Left renal cortex interstitium (tissue), 4 donors: ENCODE measurements around the gene ADTRP. TPM values are rescaled to one million over a fixed set of nuclear protein-coding genes. Genes with fewer than 3 reads are reported as not detected.

Source experiments
- DNase-seq, 4 donors: peaks; one replicate each; pipeline ENCODE4 v3.0.0-alpha.2; 2013; ENCODE audit warnings: low read depth in 4 of 4, low spot score in 2 of 4, missing footprints in 1 of 4
- polyA plus RNA-seq, 4 donors: library from polyadenylated mRNA; unstranded; fragments of 120-200 nt; gene quantifications; one replicate each; pipeline ENCODE4 v1.2.1, GENCODE V29; 2013; ENCODE audit not compliant: insufficient read length in 4 of 4

ADTRP gene
- polyA plus RNA-seq, 4 donors = 2.1 to 2.3 (median 2.2) TPM

- no peak for DNase-seq
Observed at GRCh38 chr6:11731423-11731822, 47.2 kb downstream of the ADTRP start.

- no peak for DNase-seq
Observed at GRCh38 chr6:11730641-11731040, 48.0 kb downstream of the ADTRP start.

- no peak for DNase-seq
Observed at GRCh38 chr6:11729076-11729475, 49.5 kb downstream of the ADTRP start.

- no peak for DNase-seq
Observed at GRCh38 chr6:11727998-11728961, 50.3 kb downstream of the ADTRP start.

- no peak for DNase-seq
Observed at GRCh38 chr6:11727346-11727997, 51.1 kb downstream of the ADTRP start.

- DNase-seq = no peak
Observed at GRCh38 chr6:11724286-11724685, 54.3 kb downstream of the ADTRP start.

GRCh38 chr6:11722805-11723631 is 55.6 kb downstream of the ADTRP start:
- DNase-seq = no peak

GRCh38 chr6:11722220-11722619 is 56.4 kb downstream of the ADTRP start:
- DNase-seq = no peak

GRCh38 chr6:11718463-11718862 is 60.1 kb downstream of the ADTRP start:
- no peak for DNase-seq

GRCh38 chr6:11718031-11718430 is 60.6 kb downstream of the ADTRP start:
- DNase-seq = no peak

- no peak for DNase-seq
Observed at GRCh38 chr6:11714798-11715285, 63.8 kb downstream of the ADTRP start.

GRCh38 chr6:11714116-11714797 is 64.3 kb downstream of the ADTRP start:
- no peak for DNase-seq

GRCh38 chr6:11712760-11713159 is 65.8 kb downstream of the ADTRP start:
- no peak for DNase-seq

- no peak for DNase-seq
Observed at GRCh38 chr6:11711984-11712711, 66.5 kb downstream of the ADTRP start.

GRCh38 chr6:11711003-11711983 is 67.3 kb downstream of the ADTRP start:
- no peak for DNase-seq

- DNase-seq = no peak
Observed at GRCh38 chr6:11710311-11710761, 68.3 kb downstream of the ADTRP start.

- DNase-seq = no peak
Observed at GRCh38 chr6:11706171-11706570, 72.4 kb downstream of the ADTRP start.

- DNase-seq = no peak
Observed at GRCh38 chr6:11705483-11705882, 73.1 kb downstream of the ADTRP start.
